GM21786 (cell line): ENCODE measurements around the gene TXNRD1.
"Not testable (repeated sequence)": the region's sequence is repeated elsewhere in the genome, so short reads cannot be mapped to it uniquely, and the experiment has no call there.

Experiments
- ATAC-seq: cut with Tn5 transposase; IDR thresholded peaks from one replicate; pipeline ENCODE4 v1.9.1; 2021; ENCODE audit not compliant: unreplicated experiment

The TXNRD1 gene

GRCh38 chr12:104189915-104190555, 25.5 kb upstream of the TXNRD1 start:
- no peak for ATAC-seq

GRCh38 chr12:104190641-104191176, 24.9 kb upstream of the TXNRD1 start:
- ATAC-seq, result no peak

- ATAC-seq, result no peak
Measured at GRCh38 chr12:104197264-104197663, 18.3 kb upstream of the TXNRD1 start.

- ATAC-seq, result no peak
Measured at GRCh38 chr12:104199964-104200363, 15.6 kb upstream of the TXNRD1 start.

- ATAC-seq, result no peak
Measured at GRCh38 chr12:104201238-104202001, 14.2 kb upstream of the TXNRD1 start.

GRCh38 chr12:104204690-104205480, 10.7 kb upstream of the TXNRD1 start:
- no peak for ATAC-seq

GRCh38 chr12:104207416-104208205, 8.0 kb upstream of the TXNRD1 start:
- no peak for ATAC-seq

- no peak for ATAC-seq
Measured at GRCh38 chr12:104212516-104212915, 3.1 kb upstream of the TXNRD1 start.

GRCh38 chr12:104213952-104214351, 1.6 kb upstream of the TXNRD1 start:
- ATAC-seq, result no peak

- no peak for ATAC-seq
Measured at GRCh38 chr12:104216521-104216924, 944 bp downstream of the TXNRD1 start.

- not testable (repeated sequence) for ATAC-seq
Measured at GRCh38 chr12:104218506-104218905, 2.9 kb downstream of the TXNRD1 start.

- ATAC-seq, result no peak
Measured at GRCh38 chr12:104218935-104219334, 3.4 kb downstream of the TXNRD1 start.

GRCh38 chr12:104219361-104219892, 3.8 kb downstream of the TXNRD1 start:
- ATAC-seq, result no peak

- no peak for ATAC-seq
Measured at GRCh38 chr12:104219908-104220404, 4.4 kb downstream of the TXNRD1 start.

GRCh38 chr12:104220931-104221330, 5.4 kb downstream of the TXNRD1 start:
- no peak for ATAC-seq

- ATAC-seq, result no peak
Measured at GRCh38 chr12:104222976-104223375, 7.4 kb downstream of the TXNRD1 start.

- ATAC-seq, result no peak
Measured at GRCh38 chr12:104223712-104224111, 8.1 kb downstream of the TXNRD1 start.

GRCh38 chr12:104226672-104227071, 11.1 kb downstream of the TXNRD1 start:
- no peak for ATAC-seq

- ATAC-seq, result no peak
Measured at GRCh38 chr12:104230304-104231095, 14.9 kb downstream of the TXNRD1 start.
